K562 (cell line): ENCODE data around the gene ZCCHC4. TPM values are rescaled to one million over a fixed set of nuclear protein-coding genes. Genes with fewer than 3 reads are reported as not detected.

Experiments used
- ATAC-seq: fragments of 200-7000 bp; cut with Tn5 transposase; 3 replicates; pipeline ENCODE4 v1.9.1; 2020; ENCODE audit warnings: moderate library complexity
- BruUV-seq: library from RNA; stranded (reverse); fragments of 400-500 nt; replicated peaks from 2 replicates; lab custom pipeline; 2021; lab: Mats Ljungman, UMichigan
- CTCF ChIA-PET: fragments of 300-600 bp; formaldehyde crosslinking; extraction: SDS; loops from one replicate; lab custom pipeline; 2021; ENCODE audit warnings: low intra/inter-chr PET ratio; lab: Yijun Ruan, JAX
- POLR2A ChIA-PET: fragments of 300-600, 350-650 bp; sonication (Branson Sonifier 250); formaldehyde crosslinking; extraction: SDS; loops from one replicate; lab custom pipeline; 2021; ENCODE audit warnings: antibody characterized with exemption, inconsistent platforms; lab: Yijun Ruan, JAX
- DNase-seq, 4 experiments: peaks; one replicate each; pipeline versions ENCODE4 v3.0.0 to v3.0.0-alpha.2; 2011 to 2018; ENCODE audit warnings: low spot score in 3 of 4, mixed read lengths in 3 of 4; ENCODE audit errors: extremely low read depth in 1 of 4
- FAIRE-seq: peaks from 2 replicates; lab custom pipeline; 2011; peaks lifted over from hg19 to GRCh38; lab: Jason Lieb, UNC
- H2AFZ ChIP-seq: 2 replicates; pipeline ENCODE4 v1.6.0; 2011; ENCODE audit warnings: low read depth, low read length, control low read depth, inconsistent platforms
- H3K27ac ChIP-seq: fragments of 200-600 bp; 3 replicates; pipeline ENCODE4 v1.8.0; 2011; ENCODE audit warnings: low read depth, mild to moderate bottlenecking, control low read depth, inconsistent platforms, low read length, moderate library complexity, mixed read lengths; ENCODE audit errors: extremely low read depth
- H3K27me3 ChIP-seq, 2 experiments: fragments of 300-600 bp in 1 of 2; 2 replicates in 1 of 2; 3 replicates in 1 of 2; pipeline versions ENCODE4 v1.6.0 to v1.8.0; 2011; ENCODE audit warnings: inconsistent platforms in 2 of 2, low read length in 2 of 2, mild to moderate bottlenecking in 1 of 2, mixed read lengths in 1 of 2, moderate library complexity in 1 of 2; ENCODE audit not compliant: control insufficient read depth in 2 of 2, insufficient read depth in 2 of 2
- H3K36me3 ChIP-seq: fragments of 300-600 bp; 3 replicates; pipeline ENCODE4 v1.8.0; 2011; ENCODE audit warnings: mild to moderate bottlenecking, low read length, inconsistent platforms; ENCODE audit not compliant: control insufficient read depth, insufficient read depth
- H3K4me1 ChIP-seq, 2 experiments: fragments of 200-600 bp in 1 of 2; replicated peaks in 1 of 2; 2 replicates in 1 of 2; 3 replicates in 1 of 2; pipeline versions ENCODE4 v1.5.1 to v1.8.0; 2011; ENCODE audit warnings: inconsistent platforms in 2 of 2, low read length in 2 of 2, mild to moderate bottlenecking in 1 of 2, mixed read lengths in 1 of 2, moderate library complexity in 1 of 2; ENCODE audit not compliant: control insufficient read depth in 2 of 2, insufficient read depth in 2 of 2
- H3K4me2 ChIP-seq: 2 replicates; pipeline ENCODE4 v1.6.1; 2011; ENCODE audit warnings: low read length, control low read depth, inconsistent platforms, mixed read lengths; ENCODE audit not compliant: insufficient read depth
- H3K4me3 ChIP-seq: fragments of 200-600 bp; sonication (generic), shearing (Covaris generic); 2 replicates; pipeline ENCODE4 v1.5.1; 2016; ENCODE audit warnings: control low read depth, inconsistent platforms
- H3K79me2 ChIP-seq: fragments of 200-600 bp; 3 replicates; pipeline ENCODE4 v1.8.0; 2011; ENCODE audit warnings: low read length, inconsistent platforms; ENCODE audit not compliant: control insufficient read depth, insufficient read depth
- H3K9ac ChIP-seq, 2 experiments: 2 replicates each; pipeline versions ENCODE4 v1.6.0 to v1.6.1; 2011; ENCODE audit warnings: low read depth in 2 of 2, low read length in 2 of 2, control low read depth in 1 of 2, inconsistent platforms in 1 of 2, mild to moderate bottlenecking in 1 of 2, mixed read lengths in 1 of 2; ENCODE audit not compliant: insufficient read depth in 1 of 2
- H3K9me1 ChIP-seq: one replicate; pipeline ENCODE4 v1.6.0; 2011; ENCODE audit warnings: inconsistent platforms, mild to moderate bottlenecking, low read length, moderate library complexity; ENCODE audit not compliant: control insufficient read depth, insufficient read depth
- H3K9me3 ChIP-seq: replicated peaks from 2 replicates; pipeline ENCODE4 v1.5.1; 2011; ENCODE audit warnings: low read depth, low read length, inconsistent platforms; ENCODE audit not compliant: control insufficient read depth, insufficient read depth
- H4K20me1 ChIP-seq: replicated peaks from 2 replicates; pipeline ENCODE4 v1.6.1; 2011; ENCODE audit warnings: low read length, inconsistent platforms, mixed read lengths; ENCODE audit not compliant: control insufficient read depth, insufficient read depth
- CHCHD3 ChIP-seq: fragments of 250-450 bp; sonication (Bioruptor Pico); IDR thresholded peaks from 2 replicates; pipeline ENCODE4 v2.1.2; 2022; ENCODE audit warnings: mild to moderate bottlenecking
- CREB3 ChIP-seq: fragments of 450-650 bp; conservative IDR thresholded peaks from 2 replicates; pipeline ENCODE4 v1.6.1; 2016; ENCODE audit warnings: missing genetic modification characterization, low read depth, mild to moderate bottlenecking, missing compliant biosample characterization, moderate library complexity
- DPF2 ChIP-seq: fragments of 450-650 bp; IDR thresholded peaks from 2 replicates; pipeline ENCODE4 v1.6.1; 2016
- MAFF ChIP-seq: IDR thresholded peaks from 2 replicates; pipeline ENCODE4 v1.6.1; 2012; ENCODE audit warnings: low read length, improper control_type of control experiment
- MCM3 ChIP-seq: fragments of 450-650 bp; IDR thresholded peaks from 2 replicates; pipeline ENCODE4 v1.6.1; 2016
- NEUROD1 ChIP-seq: fragments of 150-350 bp; IDR thresholded peaks from 2 replicates; pipeline ENCODE4 v1.6.1; 2014; ENCODE audit warnings: borderline replicate concordance, low read length, low read depth; ENCODE audit not compliant: partially characterized antibody
- NFYB ChIP-seq: IDR thresholded peaks from 2 replicates; pipeline ENCODE4 v1.6.1; 2011; ENCODE audit warnings: mild to moderate bottlenecking, moderate library complexity; ENCODE audit not compliant: insufficient read length; ENCODE audit errors: extremely low read depth
- ZC3H8 ChIP-seq: fragments of 450-650 bp; IDR thresholded peaks from 2 replicates; pipeline ENCODE4 v1.6.1; 2017
- ZNF232 ChIP-seq: sonication (generic); formaldehyde crosslinking; IDR thresholded peaks from 2 replicates; pipeline ENCODE4 v1.8.0; 2022; ENCODE audit warnings: mild to moderate bottlenecking, missing genetic modification reagents
- ZNF740 ChIP-seq, 3 experiments: fragments of 200-800 bp in 1 of 3; sonication (Bioruptor generic) in 1 of 3; sonication (generic) in 1 of 3; formaldehyde crosslinking in 1 of 3; IDR thresholded peaks; 2 replicates each; pipeline versions ENCODE4 v1.6.1 to v1.8.0; 2016 to 2022; ENCODE audit warnings: mild to moderate bottlenecking in 2 of 3, missing compliant biosample characterization in 2 of 3, missing genetic modification characterization in 2 of 3, missing genetic modification reagents in 1 of 3
- WGBS: fragments of 100-300 bp; shearing (Covaris generic); methylation state at CpG from one replicate; pipeline ENCODE4 v1.1.6; 2016; ENCODE audit warnings: low coverage, mixed read lengths; ENCODE audit not compliant: insufficient coverage; ENCODE audit errors: missing lambda C conversion rate; 5-methylcytosine and 5-hydroxymethylcytosine counted together
- in situ Hi-C: fragments of 300-500 bp; cut with MboI; formaldehyde crosslinking; loops from 4 replicates; pipeline ENCODE4 v1.15.0; 2018; ENCODE audit warnings: inconsistent platforms, mixed read lengths
- intact Hi-C: fragments of 100-400 bp; cut with micrococcal nuclease; formaldehyde crosslinking; loops from 2 replicates; pipeline ENCODE4 v1.14.2; 2022
- polyA plus RNA-seq, 8 experiments: library from polyadenylated mRNA; depleted of rRNA in 4 of 8; stranded (reverse) in 5 of 8; unstranded in 3 of 8; fragments of >200 nt; fragmentation: Nextera tagmentation in 2 of 8; fragmentation: Illumina TruSeq in 1 of 8; extraction: Ambion mirVana in 2 of 8; extraction: Trizol in 1 of 8; gene quantifications; 2 replicates each; pipeline versions ENCODE4 v1.2.1 to v1.2.3, GENCODE V29; 2011 to 2014; ENCODE audit warnings: inconsistent platforms in 1 of 8, missing spikeins in 1 of 8
- total RNA-seq, 7 experiments: library from RNA; depleted of rRNA in 6 of 7; stranded (reverse); fragments of >200 nt in 6 of 7; fragmentation: Illumina TruSeq in 2 of 7; extraction: Trizol in 2 of 7; gene quantifications; 2 replicates each; pipeline versions ENCODE4 v1.2.1 to v1.2.3, GENCODE V29; 2011 to 2021; ENCODE audit warnings: low replicate concordance in 1 of 7
- TF ChIP-seq, protein P1 (sequence below): fragments of 450-650 bp; IDR thresholded peaks from 2 replicates; pipeline ENCODE4 v1.6.1; 2017; ENCODE audit warnings: antibody characterized with exemption, mild to moderate bottlenecking

The ZCCHC4 gene
- total and polyA plus RNA-seq, 9 of the 15 experiments (the other 6 are each of a cell fraction or from before 2014, with no cell fraction given) = 5.3 to 26.1 (median 15.2) TPM

DNA sequence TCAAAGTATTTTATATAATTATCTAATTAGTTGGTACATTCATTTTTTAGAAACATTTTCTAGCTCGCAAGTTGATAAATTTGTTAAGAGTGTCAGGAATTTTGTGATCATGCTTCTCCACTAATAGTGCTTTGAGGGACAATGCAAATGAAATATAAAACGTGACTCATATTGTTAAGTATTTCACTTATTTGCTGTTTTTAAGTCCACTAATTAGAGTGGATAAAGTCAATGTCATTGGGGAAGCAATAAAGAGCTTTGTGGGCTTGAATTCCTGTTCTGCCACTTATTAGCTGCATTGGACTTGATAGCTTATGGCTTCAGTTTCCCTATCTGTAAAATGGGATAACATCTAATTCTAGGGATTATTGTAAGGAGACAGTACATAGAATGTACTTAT lies 38.0 kb downstream of the ZCCHC4 start:
- H3K36me3 ChIP-seq = peaks cover 25% of the 10 kb centered on the region; the same call in 2 of the 3 replicates
- H3K4me1 ChIP-seq = no peaks in the 10 kb centered on the region
- intact Hi-C loops (no loop called here), in situ Hi-C loops (no loop called here)
- 59% methylated on average over 2 of the region's 2 CpGs for WGBS
- H2AFZ ChIP-seq = no peak overlapping the region
- TF ChIP-seq ZNF232 (CRISPR knock-in tag) = no peak
- TF ChIP-seq DPF2 = no peak
- TF ChIP-seq MCM3 = no peak
- no peak for TF ChIP-seq ZNF740 (CRISPR knock-in tag; IDR thresholded peaks at IDR 0.05)
- no peak for TF ChIP-seq ZNF740 (tag; IDR thresholded peaks at IDR 0.05)
- TF ChIP-seq, protein P1, sequence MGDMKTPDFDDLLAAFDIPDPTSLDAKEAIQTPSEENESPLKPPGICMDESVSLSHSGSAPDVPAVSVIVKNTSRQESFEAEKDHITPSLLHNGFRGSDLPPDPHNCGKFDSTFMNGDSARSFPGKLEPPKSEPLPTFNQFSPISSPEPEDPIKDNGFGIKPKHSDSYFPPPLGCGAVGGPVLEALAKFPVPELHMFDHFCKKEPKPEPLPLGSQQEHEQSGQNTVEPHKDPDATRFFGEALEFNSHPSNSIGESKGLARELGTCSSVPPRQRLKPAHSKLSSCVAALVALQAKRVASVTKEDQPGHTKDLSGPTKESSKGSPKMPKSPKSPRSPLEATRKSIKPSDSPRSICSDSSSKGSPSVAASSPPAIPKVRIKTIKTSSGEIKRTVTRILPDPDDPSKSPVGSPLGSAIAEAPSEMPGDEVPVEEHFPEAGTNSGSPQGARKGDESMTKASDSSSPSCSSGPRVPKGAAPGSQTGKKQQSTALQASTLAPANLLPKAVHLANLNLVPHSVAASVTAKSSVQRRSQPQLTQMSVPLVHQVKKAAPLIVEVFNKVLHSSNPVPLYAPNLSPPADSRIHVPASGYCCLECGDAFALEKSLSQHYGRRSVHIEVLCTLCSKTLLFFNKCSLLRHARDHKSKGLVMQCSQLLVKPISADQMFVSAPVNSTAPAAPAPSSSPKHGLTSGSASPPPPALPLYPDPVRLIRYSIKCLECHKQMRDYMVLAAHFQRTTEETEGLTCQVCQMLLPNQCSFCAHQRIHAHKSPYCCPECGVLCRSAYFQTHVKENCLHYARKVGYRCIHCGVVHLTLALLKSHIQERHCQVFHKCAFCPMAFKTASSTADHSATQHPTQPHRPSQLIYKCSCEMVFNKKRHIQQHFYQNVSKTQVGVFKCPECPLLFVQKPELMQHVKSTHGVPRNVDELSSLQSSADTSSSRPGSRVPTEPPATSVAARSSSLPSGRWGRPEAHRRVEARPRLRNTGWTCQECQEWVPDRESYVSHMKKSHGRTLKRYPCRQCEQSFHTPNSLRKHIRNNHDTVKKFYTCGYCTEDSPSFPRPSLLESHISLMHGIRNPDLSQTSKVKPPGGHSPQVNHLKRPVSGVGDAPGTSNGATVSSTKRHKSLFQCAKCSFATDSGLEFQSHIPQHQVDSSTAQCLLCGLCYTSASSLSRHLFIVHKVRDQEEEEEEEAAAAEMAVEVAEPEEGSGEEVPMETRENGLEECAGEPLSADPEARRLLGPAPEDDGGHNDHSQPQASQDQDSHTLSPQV = no peak
- TF ChIP-seq CREB3 = no peak
- no peak for TF ChIP-seq NFYB
- TF ChIP-seq ZC3H8 = no peak
- no peak for TF ChIP-seq NEUROD1
- TF ChIP-seq CHCHD3 (CRISPR knock-in tag) = no peak
- TF ChIP-seq MAFF = no peak
- no peaks in the 10 kb centered on the region for H3K9me1 ChIP-seq
- DNase-seq = no peak
- no peak for ATAC-seq
- POLR2A ChIA-PET = interaction anchor here (0.7 to 1.6 kb wide), 2 partner anchors 38 to 796 kb away, joined by 3 to 6 read pairs; partner anchors contain the start of gene ZCCHC4
- H4K20me1 ChIP-seq = no peaks in the 10 kb centered on the region
- H3K9me3 ChIP-seq = no peaks in the 10 kb centered on the region
- BruUV-seq = no TSS peak
- H3K27me3 ChIP-seq = no peaks in the 10 kb centered on the region
- H3K4me2 ChIP-seq = no peak overlapping the region
- FAIRE-seq = no peak
- CTCF ChIA-PET = no interaction called here
- H3K79me2 ChIP-seq = no peaks in the 10 kb centered on the region
- H3K4me3 ChIP-seq = no peak overlapping the region
- no peak overlapping the region for H3K27ac ChIP-seq
- no peak overlapping the region for H3K9ac ChIP-seq
